ENCODE data around the gene TSKS. TPM values are rescaled to one million over a fixed set of nuclear protein-coding genes. Genes with fewer than 3 reads are reported as not detected.

The TSKS gene
- total RNA-seq, 1 experiment from 2014 or later = 0.28 TPM

- no peaks in the 10 kb centered on the region for H3K27me3 Mint-ChIP-seq (ENCODE audit: low read depth)
- Histone ChIP-seq H3K27me3 (ENCODE audit: insufficient read depth, low read length) (no peaks in the 10 kb centered on the region), H4K8ac (replicated peaks; ENCODE audit: insufficient read length, low read depth, low read length) (no peak overlapping the region), H3K4me1 (ENCODE audit: insufficient read depth, low read length) (no peaks in the 10 kb centered on the region), H2BK5ac (ENCODE audit: insufficient read length, low read length) (no peak overlapping the region), H3T11ph (ENCODE audit: low read length) (no peak overlapping the region), H2BK20ac (ENCODE audit: low read depth, low read length, poor library complexity, severe bottlenecking) (no peak overlapping the region), H3K4me2 (ENCODE audit: insufficient read depth, insufficient read length, low read length) (no peak overlapping the region), H2AFZ (ENCODE audit: low read length) (no peak overlapping the region), H2AK5ac (ENCODE audit: insufficient read length, low read length) (no peak overlapping the region), H2BK15ac (ENCODE audit: low read depth, low read length) (no peak overlapping the region), H4K91ac (ENCODE audit: insufficient read length, low read depth, low read length) (no peak overlapping the region), H3K56ac (ENCODE audit: insufficient read length, low read depth, low read length) (no peak overlapping the region), H4K5ac (ENCODE audit: insufficient read length, low read depth, low read length) (no peak overlapping the region), H3K79me2 (ENCODE audit: insufficient read depth, low read length) (no peaks in the 10 kb centered on the region), H3K9ac (ENCODE audit: extremely low read depth, insufficient read length, low read length) (no peak overlapping the region), H3K23me2 (ENCODE audit: insufficient read length, low read depth, low read length, poor library complexity, severe bottlenecking) (no peaks in the 10 kb centered on the region), H3K79me1 (ENCODE audit: insufficient read depth, low read depth, low read length, poor library complexity, severe bottlenecking) (no peaks in the 10 kb centered on the region), H2BK12ac (ENCODE audit: insufficient read length, low read depth, low read length) (no peak overlapping the region), H2BK120ac (ENCODE audit: low read depth, low read length, poor library complexity, severe bottlenecking) (no peak overlapping the region), H3K27ac (ENCODE audit: insufficient read length, low read depth, low read length) (no peak overlapping the region), H4K20me1 (ENCODE audit: control insufficient read depth, insufficient read depth, insufficient read length) (no peaks in the 10 kb centered on the region), H3K23ac (ENCODE audit: insufficient read length, low read depth, low read length) (no peak overlapping the region), H3K9me3 (ENCODE audit: control insufficient read depth, low read depth, low read length) (no peaks in the 10 kb centered on the region), H3K14ac (ENCODE audit: insufficient read depth, low read length) (no peak overlapping the region), H3K4ac (ENCODE audit: low read depth, low read length) (no peak overlapping the region), H3K18ac (ENCODE audit: insufficient read length, low read depth, low read length) (no peak overlapping the region)
- TF ChIP-seq CTCF (conservative IDR thresholded peaks at IDR 0.05) = no peak
- peak overlapping the region in 1 of 3 experiments; percentile 61; a peak in 1 of 7 replicates for H3K27ac Mint-ChIP-seq
- no peak for DNase-seq
- peaks cover 33 to 79% (median 53%) of the 10 kb centered on the region in 3 experiments; a peak in 6 of 7 replicates for H3K36me3 Mint-ChIP-seq (ENCODE audit: insufficient read depth in 1 of 3, low read depth in 3 of 3)
- no CpG with 5 or more reads among the region's 22 CpGs for WGBS (ENCODE audit: extremely low coverage, insufficient read length, low lambda C conversion rate)
- H3K4me3 Mint-ChIP-seq = no peak overlapping the region; a peak in 1 of 5 replicates
- no peaks in the 10 kb centered on the region; a peak in 1 of 5 replicates for H3K9me3 Mint-ChIP-seq
- H3K4me1 Mint-ChIP-seq = no peaks in the 10 kb centered on the region
These were observed 29.9 kb upstream of the TSKS start for GRCh38 chr19:49792829-49793560.

Data from H9 (cell line).